ENCODE measurements around the gene GALNT7. TPM values are rescaled to one million over a fixed set of nuclear protein-coding genes. Genes with fewer than 3 reads are reported as not detected.

The GALNT7 gene
- total and polyA plus RNA-seq, 2 donors (not counting 3 experiments of a cell fraction or from before 2014, with no cell fraction given): 19.6 to 54.6 TPM

DNA sequence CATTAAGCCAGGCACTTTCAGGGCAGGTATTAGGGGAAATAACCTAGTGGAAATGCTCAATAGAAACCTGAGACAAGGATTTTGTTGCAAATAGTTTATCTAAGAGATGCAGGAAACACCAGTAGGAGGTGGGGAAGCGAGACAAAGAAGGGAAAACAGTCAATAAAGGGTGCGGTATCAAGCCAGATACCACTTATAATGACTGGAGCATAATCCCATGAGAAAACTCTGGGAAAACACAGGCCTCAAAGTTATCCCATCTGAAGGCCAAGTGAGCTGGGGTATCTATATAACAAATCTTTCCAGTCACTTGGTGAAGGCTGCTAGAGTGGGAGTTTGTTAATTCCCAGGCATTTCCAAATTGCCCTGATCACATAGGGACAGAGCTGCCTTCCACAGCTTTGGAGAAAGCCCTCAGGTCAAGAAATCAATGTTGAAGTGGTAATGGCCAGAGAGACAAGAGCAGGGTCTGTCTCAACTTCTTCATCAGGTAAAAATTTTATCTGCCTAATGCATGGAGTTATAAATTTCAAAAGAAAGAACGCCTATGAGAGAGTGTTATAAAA, 175.3 kb downstream of the GALNT7 start:
- H3K27ac ChIP-seq (ENCODE audit: insufficient read depth, low read depth, low read length): no peak overlapping the region
- POLR2A ChIA-PET: no interaction called here
- H3K9me1 ChIP-seq (replicated peaks; ENCODE audit: control insufficient read depth, extremely low read depth, insufficient read depth, low read length): no peaks in the 10 kb centered on the region
- no TSS peak for BruUV-seq (replicated peaks)
- TF ChIP-seq EZH2 (IDR thresholded peaks at IDR 0.05; ENCODE audit: borderline replicate concordance, low read depth, low read length, severe bottlenecking) (no peak), POLR2A (IDR thresholded peaks at IDR 0.05; ENCODE audit: low read depth, low read length) (no peak), JUN (IDR thresholded peaks at IDR 0.05; ENCODE audit: borderline replicate concordance, insufficient read depth, insufficient read length, low read depth) (no peak), GATA2 (IDR thresholded peaks at IDR 0.05; ENCODE audit: insufficient read depth, insufficient read length, low read depth, low read length) (no peak)
- TF ChIP-seq, protein P1, sequence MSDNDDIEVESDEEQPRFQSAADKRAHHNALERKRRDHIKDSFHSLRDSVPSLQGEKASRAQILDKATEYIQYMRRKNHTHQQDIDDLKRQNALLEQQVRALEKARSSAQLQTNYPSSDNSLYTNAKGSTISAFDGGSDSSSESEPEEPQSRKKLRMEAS (IDR thresholded peaks at IDR 0.05; ENCODE audit: insufficient read depth, insufficient read length): no peak
- H2AFZ ChIP-seq (ENCODE audit: low read depth, low read length): peak overlapping the region; percentile 54
- H3K4me3 ChIP-seq (replicated peaks in 1 of 3; ENCODE audit: insufficient read depth in 1 of 3, low read depth in 1 of 3, low read length in 3 of 3): no peak overlapping the region
- H3K4me1 ChIP-seq (ENCODE audit: control insufficient read depth, extremely low read depth, insufficient read depth, low read length): peaks cover 2% of the 10 kb centered on the region
- no peak overlapping the region for H3K9ac ChIP-seq (replicated peaks; ENCODE audit: extremely low read depth, insufficient read depth, low read length)
- no peaks in the 10 kb centered on the region for H4K20me1 ChIP-seq (replicated peaks; ENCODE audit: control insufficient read depth, extremely low read depth, insufficient read depth, low read length)
- CTCF ChIA-PET: no interaction called here
- intact Hi-C loops (cut with micrococcal nuclease) (no loop called here), dilution Hi-C loops (cut with MboI; ENCODE audit: extremely low pct_ligation_motif_present, low sequenced_read_pairs) (no loop called here)
- H3K27me3 ChIP-seq (ENCODE audit: control insufficient read depth in 2 of 2, insufficient read depth in 2 of 2, low read length in 2 of 2): no peaks in the 10 kb centered on the region
- FAIRE-seq (no peak), DNase-seq (ENCODE audit: low read depth, low spot score) (peak; percentile 52)
- H3K79me2 ChIP-seq (ENCODE audit: control insufficient read depth, insufficient read depth, low read length): no peaks in the 10 kb centered on the region
- H3K9me3 ChIP-seq (replicated peaks; ENCODE audit: control insufficient read depth, insufficient read depth, low read length): no peaks in the 10 kb centered on the region
- no peaks in the 10 kb centered on the region for H3K36me3 ChIP-seq (ENCODE audit: control insufficient read depth in 2 of 2, extremely low read depth in 1 of 2, insufficient read depth in 2 of 2, low read length in 2 of 2)
- no peak overlapping the region for H3K4me2 ChIP-seq (ENCODE audit: insufficient read depth, low read length)

DNA sequence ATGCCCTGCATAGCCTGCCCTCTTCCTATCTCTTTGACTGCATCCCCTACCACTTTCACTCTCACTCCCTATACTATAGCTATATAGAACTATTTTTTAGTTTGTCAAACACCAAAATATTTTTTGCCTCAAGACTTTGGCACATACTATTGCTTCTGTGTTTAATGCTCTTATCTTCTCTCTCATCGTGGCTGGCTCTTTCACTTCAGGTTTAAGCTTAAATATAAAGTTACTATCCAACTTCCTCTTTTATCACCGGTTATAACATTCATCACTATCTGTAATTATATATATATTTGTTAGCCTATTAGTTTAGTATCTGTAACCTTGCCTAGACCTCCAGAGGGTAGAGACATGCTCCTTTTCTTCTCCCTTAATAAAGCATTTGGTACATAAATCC, 177.0 kb downstream of the GALNT7 start:
- dilution Hi-C loops (cut with MboI; ENCODE audit: extremely low pct_ligation_motif_present, low sequenced_read_pairs): no loop called here
- POLR2A ChIA-PET: no interaction called here
- intact Hi-C loops (cut with micrococcal nuclease): no loop called here
- Histone ChIP-seq H3K4me1 (ENCODE audit: control insufficient read depth, extremely low read depth, insufficient read depth, low read length) (peaks cover 2% of the 10 kb centered on the region), H4K20me1 (replicated peaks; ENCODE audit: control insufficient read depth, extremely low read depth, insufficient read depth, low read length) (no peaks in the 10 kb centered on the region), H3K9me3 (replicated peaks; ENCODE audit: control insufficient read depth, insufficient read depth, low read length) (no peaks in the 10 kb centered on the region), H3K36me3 (ENCODE audit: control insufficient read depth in 2 of 2, extremely low read depth in 1 of 2, insufficient read depth in 2 of 2, low read length in 2 of 2) (no peaks in the 10 kb centered on the region), H3K4me3 (replicated peaks in 1 of 3; ENCODE audit: insufficient read depth in 1 of 3, low read depth in 1 of 3, low read length in 3 of 3) (no peak overlapping the region), H3K27ac (ENCODE audit: insufficient read depth, low read depth, low read length) (no peak overlapping the region), H3K9ac (replicated peaks; ENCODE audit: extremely low read depth, insufficient read depth, low read length) (no peak overlapping the region), H3K4me2 (ENCODE audit: insufficient read depth, low read length) (no peak overlapping the region), H3K27me3 (ENCODE audit: control insufficient read depth in 2 of 2, insufficient read depth in 2 of 2, low read length in 2 of 2) (no peaks in the 10 kb centered on the region), H3K79me2 (ENCODE audit: control insufficient read depth, insufficient read depth, low read length) (no peaks in the 10 kb centered on the region), H3K9me1 (replicated peaks; ENCODE audit: control insufficient read depth, extremely low read depth, insufficient read depth, low read length) (no peaks in the 10 kb centered on the region), H2AFZ (ENCODE audit: low read depth, low read length) (no peak overlapping the region)
- TF ChIP-seq GATA2 (IDR thresholded peaks at IDR 0.05; ENCODE audit: insufficient read depth, insufficient read length, low read depth, low read length): no peak
- no TSS peak for BruUV-seq (replicated peaks)
- FAIRE-seq (no peak), DNase-seq (ENCODE audit: low read depth, low spot score) (no peak)
- CTCF ChIA-PET: interaction anchor here (1.2 kb wide), 1 partner anchor 15 kb away, joined by 3 read pairs; no protein-coding TSS in a partner anchor

Data from endothelial cell of umbilical vein (primary cell).